Measurements from ENCODE around the gene PSAPL1. TPM values are rescaled to one million over a fixed set of nuclear protein-coding genes. Genes with fewer than 3 reads are reported as not detected.

The PSAPL1 gene
- polyA plus RNA-seq, 1 experiment: not detected

DNA sequence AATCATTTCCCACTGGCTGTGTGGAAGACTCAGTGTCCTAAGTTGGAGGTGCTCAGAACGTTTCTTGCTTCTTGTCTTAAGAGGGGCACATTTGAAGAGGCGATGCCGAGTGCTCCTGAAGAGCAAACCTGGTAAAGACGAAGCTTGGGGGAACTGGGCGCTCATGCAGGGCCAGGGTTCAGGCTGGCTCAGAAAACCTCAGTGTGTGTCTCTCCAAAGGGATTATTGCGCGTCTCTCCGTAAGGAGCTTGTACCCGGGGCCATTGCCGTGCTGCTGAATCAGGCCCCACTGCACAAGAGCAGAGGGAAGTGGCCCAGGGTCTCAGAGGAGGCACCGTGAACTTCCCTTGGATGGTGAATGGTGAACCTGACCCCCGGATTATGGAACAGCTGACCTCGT is 44.4 kb downstream of the PSAPL1 start:
- Histone ChIP-seq H3K4me3 (ENCODE audit: low read depth, low read length) (no peak overlapping the region), H3K36me3 (ENCODE audit: control insufficient read depth, insufficient read depth, low read length) (no peaks in the 10 kb centered on the region), H3K27me3 (ENCODE audit: control insufficient read depth, insufficient read depth, low read length) (0 out of 2 replicates have a peak, but pooled peaks cover 2% of the 10 kb centered on the region)
- CTCF ChIA-PET: no interaction called here
- DNase-seq (ENCODE audit: low read depth): no peak
- POLR2A ChIA-PET: no interaction called here
- TF ChIP-seq, protein P1, sequence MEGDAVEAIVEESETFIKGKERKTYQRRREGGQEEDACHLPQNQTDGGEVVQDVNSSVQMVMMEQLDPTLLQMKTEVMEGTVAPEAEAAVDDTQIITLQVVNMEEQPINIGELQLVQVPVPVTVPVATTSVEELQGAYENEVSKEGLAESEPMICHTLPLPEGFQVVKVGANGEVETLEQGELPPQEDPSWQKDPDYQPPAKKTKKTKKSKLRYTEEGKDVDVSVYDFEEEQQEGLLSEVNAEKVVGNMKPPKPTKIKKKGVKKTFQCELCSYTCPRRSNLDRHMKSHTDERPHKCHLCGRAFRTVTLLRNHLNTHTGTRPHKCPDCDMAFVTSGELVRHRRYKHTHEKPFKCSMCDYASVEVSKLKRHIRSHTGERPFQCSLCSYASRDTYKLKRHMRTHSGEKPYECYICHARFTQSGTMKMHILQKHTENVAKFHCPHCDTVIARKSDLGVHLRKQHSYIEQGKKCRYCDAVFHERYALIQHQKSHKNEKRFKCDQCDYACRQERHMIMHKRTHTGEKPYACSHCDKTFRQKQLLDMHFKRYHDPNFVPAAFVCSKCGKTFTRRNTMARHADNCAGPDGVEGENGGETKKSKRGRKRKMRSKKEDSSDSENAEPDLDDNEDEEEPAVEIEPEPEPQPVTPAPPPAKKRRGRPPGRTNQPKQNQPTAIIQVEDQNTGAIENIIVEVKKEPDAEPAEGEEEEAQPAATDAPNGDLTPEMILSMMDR (IDR thresholded peaks at IDR 0.05; ENCODE audit: insufficient read depth, low read depth, low read length): no peak

- TF ChIP-seq, protein P1 (IDR thresholded peaks at IDR 0.05; ENCODE audit: insufficient read depth, low read depth, low read length): no peak
- POLR2A ChIA-PET: no interaction called here
- DNase-seq (ENCODE audit: low read depth): no peak
- no peak overlapping the region for H3K4me3 ChIP-seq (ENCODE audit: low read depth, low read length)
- no peaks in the 10 kb centered on the region for H3K36me3 ChIP-seq (ENCODE audit: control insufficient read depth, insufficient read depth, low read length)
- 0 out of 2 replicates have a peak, but pooled peaks cover 2% of the 10 kb centered on the region for H3K27me3 ChIP-seq (ENCODE audit: control insufficient read depth, insufficient read depth, low read length)
- CTCF ChIA-PET: interaction anchor here (0.6 kb wide), 1 partner anchor 63 kb away, joined by 4 read pairs; no protein-coding TSS in a partner anchor
Observed at GRCh38 chr4:7389719-7390118, 45.0 kb downstream of the PSAPL1 start.

DNA sequence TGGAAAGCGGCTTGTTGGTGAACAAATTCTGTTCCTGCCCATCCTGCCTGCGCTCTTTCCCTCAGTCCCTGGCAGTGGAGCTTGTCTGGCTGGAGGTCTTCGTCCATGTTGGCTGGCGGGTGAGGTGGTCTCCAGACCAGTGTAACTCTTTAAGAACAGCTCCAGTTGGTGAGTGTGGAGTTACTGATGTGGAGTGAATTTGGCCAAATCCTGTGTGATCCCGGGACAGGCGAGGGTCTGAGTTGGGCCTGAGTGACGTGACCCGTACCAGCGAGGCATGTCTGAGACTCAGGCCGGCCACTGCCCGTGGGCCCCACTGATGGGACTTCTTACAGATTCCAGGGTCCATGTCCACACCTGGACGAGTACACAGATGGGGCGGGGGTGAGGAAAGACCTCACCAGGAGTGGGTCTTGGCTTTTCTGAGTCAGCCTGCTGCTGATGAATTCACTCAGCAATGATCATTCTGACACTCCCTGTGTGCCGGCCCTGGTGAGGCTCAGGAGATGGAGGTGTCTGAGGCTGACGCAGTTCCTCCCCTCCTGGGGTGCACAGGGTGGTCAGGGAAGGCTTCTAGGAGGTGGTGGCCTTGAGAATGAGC is 45.5 kb downstream of the PSAPL1 start:
- DNase-seq (ENCODE audit: low read depth): no peak
- Histone ChIP-seq H3K36me3 (ENCODE audit: control insufficient read depth, insufficient read depth, low read length) (no peaks in the 10 kb centered on the region), H3K4me3 (ENCODE audit: low read depth, low read length) (no peak overlapping the region), H3K27me3 (ENCODE audit: control insufficient read depth, insufficient read depth, low read length) (0 out of 2 replicates have a peak, but pooled peaks cover 2% of the 10 kb centered on the region)
- CTCF ChIA-PET: interaction anchor here (0.6 kb wide), 1 partner anchor 63 kb away, joined by 4 read pairs; no protein-coding TSS in a partner anchor
- POLR2A ChIA-PET: no interaction called here
- TF ChIP-seq, protein P1 (IDR thresholded peaks at IDR 0.05; ENCODE audit: insufficient read depth, low read depth, low read length): no peak

DNA sequence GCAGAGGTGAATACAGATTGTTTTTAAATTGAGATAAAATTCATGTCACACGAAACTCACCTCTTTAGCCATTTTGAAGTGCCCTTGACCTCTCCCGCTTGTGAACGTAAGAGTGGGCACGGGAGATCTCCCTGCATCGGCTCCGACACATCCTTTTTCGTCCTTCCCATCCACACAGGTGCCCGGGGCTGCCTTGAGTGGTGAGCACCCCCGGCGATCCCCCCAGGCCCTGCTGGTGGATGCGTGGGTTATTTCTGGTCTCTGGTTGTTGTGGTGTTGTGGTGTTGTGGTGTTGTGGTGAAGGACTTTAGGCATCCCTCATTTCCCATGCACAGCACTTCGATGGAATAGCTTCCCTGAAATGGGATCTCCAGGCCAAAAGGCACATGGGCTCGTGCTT is 46.1 kb downstream of the PSAPL1 start:
- Histone ChIP-seq H3K36me3 (ENCODE audit: control insufficient read depth, insufficient read depth, low read length) (no peaks in the 10 kb centered on the region), H3K27me3 (ENCODE audit: control insufficient read depth, insufficient read depth, low read length) (0 out of 2 replicates have a peak, but pooled peaks cover 2% of the 10 kb centered on the region), H3K4me3 (ENCODE audit: low read depth, low read length) (no peak overlapping the region)
- TF ChIP-seq, protein P1 (IDR thresholded peaks at IDR 0.05; ENCODE audit: insufficient read depth, low read depth, low read length): no peak
- POLR2A ChIA-PET: no interaction called here
- CTCF ChIA-PET: no interaction called here
- DNase-seq (ENCODE audit: low read depth): no peak

DNA sequence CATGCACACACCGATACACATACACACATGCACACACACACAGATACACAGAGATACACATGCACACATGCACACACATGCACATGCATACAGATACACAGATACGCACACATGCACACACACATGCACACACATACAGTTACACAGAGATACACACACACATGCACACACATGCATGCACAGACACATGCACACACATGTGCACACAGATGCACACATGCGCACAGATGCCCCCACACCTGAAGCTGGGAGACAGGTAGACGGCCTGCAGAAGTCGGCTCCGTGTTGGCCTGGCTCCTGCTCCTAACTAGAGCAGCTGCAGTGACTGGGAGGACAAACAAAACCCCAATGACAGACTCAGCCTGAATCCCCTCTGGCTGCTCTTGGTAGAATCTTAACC is 46.8 kb downstream of the PSAPL1 start:
- Histone ChIP-seq H3K36me3 (ENCODE audit: control insufficient read depth, insufficient read depth, low read length) (no peaks in the 10 kb centered on the region), H3K27me3 (ENCODE audit: control insufficient read depth, insufficient read depth, low read length) (0 out of 2 replicates have a peak, but pooled peaks cover 2% of the 10 kb centered on the region), H3K4me3 (ENCODE audit: low read depth, low read length) (no peak overlapping the region)
- ChIA-PET POLR2A (no interaction called here), CTCF (no interaction called here)
- DNase-seq (ENCODE audit: low read depth): no peak
- TF ChIP-seq, protein P1 (IDR thresholded peaks at IDR 0.05; ENCODE audit: insufficient read depth, low read depth, low read length): no peak

Data from BJ (cell line).